ENCODE measurements around the gene ZNF626. TPM values are rescaled to one million over a fixed set of nuclear protein-coding genes. Genes with fewer than 3 reads are reported as not detected.

Gene ZNF626
- not detected in 5 replicates for total RNA-seq (2022; extraction: Qiagen RNA extraction)

GRCh38 chr19:20661150-20661819 lies at the start of gene ZNF626:
TSS of gene ZNF626 (minus strand) at chr19:20661571. CDS start at chr19:20661446, 125 bp downstream.

Other genes with a start within 250 kb of the ZNF626 start
- 0.02 TPM in 1 of 5 replicates, not detected in the others for gene ZNF737, start 95.8 kb downstream of the ZNF626 start, total RNA-seq (2022; extraction: Qiagen RNA extraction)
- not detected in 5 replicates for gene ZNF66, start 114.7 kb upstream of the ZNF626 start, total RNA-seq (2022; extraction: Qiagen RNA extraction)

Measured in A549 treated with CORT108297 at 1 μM for 4 hours (cell line).